Fibroblast of mammary gland (primary cell): ENCODE measurements around the gene MAGI2.

Experiments used
- DNase-seq: peaks from one replicate; pipeline ENCODE4 v3.0.0-alpha.2; 2010; ENCODE audit warnings: low read depth
- H3K4me3 ChIP-seq: 2 replicates; pipeline ENCODE4 v1.5.1; 2011; ENCODE audit warnings: low read depth, mild to moderate bottlenecking, low read length, moderate library complexity; ENCODE audit not compliant: control insufficient read depth
- CTCF ChIP-seq: conservative IDR thresholded peaks from 2 replicates; pipeline ENCODE4 v1.5.1; 2011; ENCODE audit warnings: low read depth, low read length, inconsistent platforms; ENCODE audit not compliant: control insufficient read depth, insufficient read depth

The MAGI2 gene

GRCh38 chr7:78114993-78115392 lies 1338.5 kb downstream of the MAGI2 start:
- no peak for TF ChIP-seq CTCF
- H3K4me3 ChIP-seq = no peak overlapping the region
- no peak for DNase-seq

GRCh38 chr7:78112488-78112887 lies 1341.0 kb downstream of the MAGI2 start:
- no peak for TF ChIP-seq CTCF
- H3K4me3 ChIP-seq = no peak overlapping the region
- no peak for DNase-seq

- no peak for DNase-seq
- H3K4me3 ChIP-seq = no peak overlapping the region
- TF ChIP-seq CTCF = no peak
These were observed 1342.1 kb downstream of the MAGI2 start for GRCh38 chr7:78111386-78111785.

- DNase-seq = no peak
- no peak overlapping the region for H3K4me3 ChIP-seq
- no peak for TF ChIP-seq CTCF
These were observed 1350.0 kb downstream of the MAGI2 start for GRCh38 chr7:78103475-78103874.

- DNase-seq = no peak
- no peak overlapping the region for H3K4me3 ChIP-seq
- no peak for TF ChIP-seq CTCF
These were observed 1352.4 kb downstream of the MAGI2 start for GRCh38 chr7:78101076-78101475.

- DNase-seq = peak; percentile 50
These were observed 1353.6 kb downstream of the MAGI2 start for GRCh38 chr7:78099715-78100394.

More at GRCh38 chr7:78099715-78100394, 1353.6 kb downstream of the MAGI2 start:
- no peak overlapping the region for H3K4me3 ChIP-seq
- TF ChIP-seq CTCF = no peak
